OCI-M2 (cell line): ENCODE data around the gene ISCU.
A peak's percentile ranks its signal among the peaks of the same experiment; 100 is the strongest.
"Not testable (repeated sequence)": the region's sequence is repeated elsewhere in the genome, so short reads cannot be mapped to it uniquely, and the experiment has no call there.

ENCODE experiments used
- DNase-seq: peaks from one replicate; lab custom pipeline; 2025; ENCODE audit not compliant: unreplicated experiment; lab: John Stamatoyannopoulos, UW

ISCU gene

DNA sequence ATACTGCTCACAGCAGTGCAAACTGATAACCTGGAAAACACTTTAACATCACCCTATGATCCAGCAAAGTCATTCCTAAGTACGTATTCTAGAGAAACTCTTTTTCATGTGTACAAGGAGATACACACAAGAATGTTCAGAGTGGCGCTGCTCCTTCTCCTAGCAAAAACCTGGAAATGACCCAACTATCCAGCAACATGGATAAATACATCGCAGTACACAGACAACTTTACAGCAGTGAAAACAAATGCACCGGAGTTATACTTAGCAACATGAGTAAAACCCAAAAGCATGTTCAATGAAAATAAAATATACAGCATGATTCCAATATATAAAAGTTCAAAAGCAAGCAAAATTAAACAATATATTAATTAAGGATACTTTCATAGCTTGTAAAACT is 20.1 kb upstream of the ISCU start:
- DNase-seq: no peak

- DNase-seq: no peak
These were observed 18.7 kb upstream of the ISCU start for GRCh38 chr12:108543652-108544051.

DNA sequence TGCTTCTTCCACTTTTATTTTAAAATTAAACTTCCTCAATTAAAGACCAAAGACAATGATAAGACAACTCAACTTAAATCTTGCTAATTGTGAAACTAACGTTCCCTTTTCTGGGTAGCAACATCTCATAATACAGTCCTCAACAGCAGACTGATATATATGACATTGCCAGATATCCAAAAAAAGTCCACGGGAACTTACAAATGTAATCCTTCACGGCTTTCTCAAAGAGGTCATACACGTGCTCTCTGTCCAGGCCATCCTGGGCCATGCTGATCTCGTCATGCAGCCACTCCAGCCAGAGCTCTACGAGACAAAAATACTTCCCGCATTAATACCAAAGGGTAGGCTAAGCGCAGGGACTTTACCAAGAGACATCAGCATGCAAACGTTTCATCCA is 14.7 kb upstream of the ISCU start:
- no peak for DNase-seq

GRCh38 chr12:108548954-108549521 is 13.4 kb upstream of the ISCU start:
- DNase-seq: no peak

DNA sequence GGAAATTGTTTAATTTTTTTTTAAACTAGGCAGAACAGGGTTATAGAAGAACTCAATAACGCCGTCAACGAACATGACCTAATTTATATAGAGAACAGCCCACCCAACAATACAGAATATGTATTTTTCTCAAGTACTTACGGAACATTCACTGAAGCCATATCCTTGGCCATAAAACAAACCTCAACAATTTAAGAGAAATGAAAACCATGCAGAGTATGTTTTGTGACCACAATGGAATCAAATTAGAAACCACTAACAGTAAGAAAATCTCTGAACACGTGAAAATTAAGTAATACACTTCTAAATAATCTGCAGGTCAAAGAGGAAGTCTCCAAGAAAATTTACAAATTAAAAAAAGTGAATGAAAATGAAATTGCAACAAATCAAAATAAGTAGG is 10.9 kb upstream of the ISCU start:
- no peak for DNase-seq

DNA sequence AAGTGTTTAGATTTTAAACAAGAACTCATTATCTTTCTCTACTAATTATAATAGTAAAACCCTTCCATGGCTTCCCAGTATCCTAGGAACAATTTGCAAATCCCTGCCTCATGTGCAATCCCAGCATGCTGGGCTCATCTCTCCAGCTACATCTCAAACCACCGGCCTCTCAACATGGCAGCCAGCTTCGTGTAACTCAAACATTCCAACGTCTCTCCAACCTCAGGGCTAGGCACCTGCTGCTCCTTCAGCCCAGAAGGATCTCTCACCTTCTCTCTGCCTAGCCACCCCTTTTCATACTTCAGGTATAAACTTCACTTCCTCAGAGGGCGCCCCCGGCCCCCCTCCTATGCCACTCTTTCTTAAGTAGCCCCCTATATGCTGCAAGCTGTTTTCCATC is 8.6 kb upstream of the ISCU start:
- no peak for DNase-seq

DNA sequence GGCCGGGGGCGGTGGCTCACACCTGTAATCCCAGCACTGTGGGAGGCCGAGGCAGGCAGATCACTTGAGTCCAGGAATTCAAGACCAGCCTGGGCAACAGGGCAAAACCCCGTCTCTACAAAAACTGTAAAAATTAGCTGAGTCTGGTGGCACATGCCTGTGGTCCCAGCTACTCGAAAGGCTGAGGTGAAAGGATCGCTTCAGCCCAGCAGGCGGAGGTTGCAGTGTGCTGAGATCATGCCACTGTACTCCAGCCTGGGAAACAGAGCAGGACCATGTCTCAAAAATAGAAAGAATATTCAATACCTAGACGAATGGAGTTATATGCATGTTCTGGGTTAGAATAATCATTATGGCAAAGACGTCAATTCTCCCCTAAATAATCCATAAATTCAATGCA is 7.0 kb upstream of the ISCU start:
- DNase-seq: not testable (repeated sequence)

DNA sequence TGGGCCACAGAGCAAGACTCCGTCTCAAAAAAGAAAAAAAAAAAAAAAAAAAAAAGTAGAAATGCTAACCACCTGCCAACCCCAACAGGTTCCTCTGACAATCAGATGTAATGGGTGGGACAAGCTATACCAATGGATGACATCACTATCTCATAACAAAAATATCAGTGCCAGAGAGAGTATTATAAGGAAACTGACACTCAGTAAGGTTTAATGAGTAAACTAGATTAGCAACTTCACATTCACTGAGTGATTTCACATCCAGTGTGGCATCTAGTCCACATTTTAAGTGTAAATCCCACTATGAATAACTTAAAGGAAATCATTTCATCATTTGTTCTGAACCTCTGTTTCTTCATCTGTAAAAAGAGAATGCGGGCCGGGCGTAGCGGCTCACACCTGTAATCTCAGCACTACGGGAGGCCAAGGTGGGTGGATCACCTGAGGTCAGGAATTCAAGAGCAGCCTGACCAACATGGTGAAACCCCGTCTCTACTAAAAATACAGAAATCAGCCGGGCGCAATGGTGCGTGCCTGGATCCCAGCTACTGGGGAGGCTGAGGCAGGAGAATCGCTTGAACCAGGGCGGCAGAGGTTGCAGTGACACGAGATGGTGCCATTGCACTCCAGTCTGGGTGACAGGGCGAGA is 3.3 kb upstream of the ISCU start:
- no peak for DNase-seq

DNA sequence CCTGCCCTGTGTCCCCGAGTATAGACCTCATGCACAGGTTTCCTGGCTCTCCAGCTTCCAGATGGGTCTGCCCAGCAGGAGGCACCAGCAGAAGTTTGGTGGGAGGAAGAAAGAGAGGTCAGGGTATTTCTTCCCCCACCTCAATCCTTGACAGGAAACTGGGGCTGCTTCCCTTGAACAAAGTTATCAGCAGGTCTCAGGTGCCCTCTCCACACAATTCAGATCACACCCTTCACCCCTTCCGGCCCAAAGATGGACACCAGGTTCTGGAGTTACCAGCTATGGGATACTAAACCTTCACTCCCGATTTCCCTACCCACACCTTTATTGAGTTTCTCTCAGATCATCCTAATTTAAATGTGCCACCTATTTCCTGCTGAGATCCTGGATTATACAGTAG is 2.6 kb upstream of the ISCU start:
- no peak for DNase-seq

GRCh38 chr12:108560321-108560721 is 2.1 kb upstream of the ISCU start:
- no peak for DNase-seq

DNA sequence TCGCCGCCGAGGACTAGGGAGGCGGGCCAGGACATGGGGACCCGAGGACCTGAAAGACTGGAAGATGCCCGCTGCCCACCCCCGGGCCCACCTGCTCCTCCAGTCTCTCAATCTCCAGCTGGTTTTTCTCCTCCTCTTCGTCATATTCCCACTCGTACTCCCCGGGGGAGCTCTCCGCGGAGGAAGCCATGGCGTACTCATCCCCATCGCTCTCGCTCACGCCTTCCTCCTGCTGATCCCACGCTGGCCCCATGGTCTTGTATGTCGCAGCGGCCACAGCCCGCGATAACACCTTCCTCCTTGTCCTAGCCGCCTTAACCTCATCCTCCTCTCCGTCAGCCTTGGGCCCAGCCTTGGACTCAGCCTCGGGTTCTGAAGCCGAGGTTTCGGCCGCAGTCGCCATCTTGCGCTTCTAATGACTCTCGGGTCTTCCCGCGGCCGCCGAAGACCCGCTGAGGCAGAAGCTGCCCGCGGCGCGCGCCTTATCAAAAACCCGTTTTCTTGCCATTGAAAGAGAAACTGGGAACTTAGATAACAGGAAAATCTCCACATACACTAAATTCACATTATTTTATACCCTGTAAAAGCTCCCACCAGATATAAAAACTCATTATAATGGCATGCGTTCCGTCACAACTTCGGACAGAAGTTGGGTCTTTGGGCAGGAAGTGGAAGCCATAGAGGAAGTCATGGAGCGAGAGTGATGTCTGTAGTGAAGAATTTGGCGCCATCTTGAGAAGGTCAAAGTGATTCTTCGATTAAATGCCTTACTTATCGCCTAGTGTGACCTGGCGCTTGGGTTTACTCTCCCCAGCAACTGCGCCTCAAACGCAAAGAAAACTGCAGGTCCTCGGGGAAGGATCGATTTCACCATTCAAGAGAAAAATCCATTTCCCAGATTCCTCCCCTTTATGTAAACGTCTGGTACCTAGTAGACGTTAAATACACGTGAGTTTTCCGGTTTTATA is 1.4 kb upstream of the ISCU start, which contains the start of gene SART3:
Gene SART3, minus strand, starts transcription at position 422 of the 968 bp plus-strand sequence. Its CDS starts 19 bp downstream, at position 403.
- peak; percentile 77 for DNase-seq

- no peak for DNase-seq
These were observed 496 bp upstream of the ISCU start for GRCh38 chr12:108561852-108562347.

DNA sequence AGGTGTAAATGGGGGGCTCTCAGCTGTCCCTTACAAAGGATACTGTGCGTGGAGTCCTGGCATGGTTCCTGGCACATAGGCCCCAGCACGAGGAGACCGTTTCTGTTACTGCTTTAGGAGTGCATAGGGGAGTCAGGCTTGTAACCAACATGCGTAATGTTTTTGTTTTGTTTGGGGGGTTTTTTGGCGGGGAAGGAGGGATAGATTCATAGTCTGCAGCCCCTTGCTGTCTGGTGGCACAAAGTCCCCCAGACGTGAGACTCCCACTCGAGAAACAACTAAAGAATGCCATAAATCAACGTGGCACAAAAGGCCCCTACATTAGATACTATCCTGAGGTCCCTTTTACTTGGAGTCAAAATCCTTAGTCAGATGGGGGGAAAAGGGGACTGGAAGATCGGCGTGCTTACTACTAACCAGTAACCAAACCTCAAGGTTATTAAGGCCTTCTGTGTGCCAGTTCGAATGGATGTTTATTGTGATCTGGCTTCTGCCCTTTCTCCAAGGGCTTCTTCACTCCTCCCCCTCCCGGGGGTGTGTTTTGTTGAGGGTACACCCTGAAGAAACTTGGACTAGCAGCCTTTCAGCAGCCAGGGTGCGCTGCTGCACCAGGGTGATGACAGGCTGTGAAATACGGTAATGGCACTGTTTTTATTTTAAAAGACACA is 874 bp downstream of the ISCU start:
- peak; percentile 31 for DNase-seq

DNA sequence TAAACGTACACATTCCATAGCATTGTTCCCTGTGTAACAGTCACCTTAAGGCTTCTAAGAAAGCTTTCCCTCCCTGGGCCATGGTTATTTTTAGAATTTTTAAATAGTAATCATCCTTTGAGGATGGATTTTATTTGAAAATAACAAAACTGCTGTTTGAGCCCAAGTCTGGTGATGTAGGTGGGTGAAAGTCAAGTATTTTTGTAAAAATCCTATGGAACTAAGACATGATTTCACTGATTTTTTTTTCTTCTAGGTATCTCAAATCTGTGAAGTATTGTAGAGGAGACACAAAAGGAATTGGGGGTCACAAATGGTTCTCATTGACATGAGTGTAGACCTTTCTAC is 1.4 kb downstream of the ISCU start:
- no peak for DNase-seq

DNA sequence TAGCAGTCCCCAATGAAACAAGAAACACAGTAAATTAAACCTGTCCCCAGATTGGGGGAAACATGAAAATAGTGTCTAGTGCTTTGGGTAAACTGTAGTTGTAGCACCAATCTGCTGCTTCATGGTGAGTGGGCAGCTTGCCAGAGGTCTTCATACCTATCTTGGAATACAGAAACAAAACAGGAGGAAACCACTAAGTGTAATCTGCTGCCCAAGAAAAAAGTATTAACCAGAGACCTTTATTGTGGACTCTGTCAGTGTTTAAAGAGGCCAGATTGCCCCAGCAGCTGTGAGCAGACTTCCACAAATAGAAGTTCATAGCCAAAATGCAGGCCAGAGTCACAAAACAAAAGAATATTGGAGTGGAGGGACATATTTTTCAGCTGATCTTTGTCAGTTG is 2.3 kb downstream of the ISCU start:
- DNase-seq: no peak

DNA sequence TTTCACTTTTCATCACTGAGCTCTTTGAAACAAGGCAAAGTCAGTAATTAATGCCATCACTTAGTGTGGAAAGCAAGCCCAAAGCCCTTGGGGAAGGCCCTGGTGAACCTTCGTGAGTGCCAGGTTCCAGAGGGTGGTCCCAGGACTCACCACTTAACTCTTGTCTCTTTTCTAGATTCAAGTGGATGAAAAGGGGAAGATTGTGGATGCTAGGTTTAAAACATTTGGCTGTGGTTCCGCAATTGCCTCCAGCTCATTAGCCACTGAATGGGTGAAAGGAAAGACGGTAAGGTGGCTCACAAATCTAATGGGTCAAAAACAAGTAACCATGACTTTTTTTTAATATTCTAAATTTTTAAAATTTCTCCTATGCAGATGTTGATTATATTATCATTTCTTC is 2.8 kb downstream of the ISCU start:
- no peak for DNase-seq

DNA sequence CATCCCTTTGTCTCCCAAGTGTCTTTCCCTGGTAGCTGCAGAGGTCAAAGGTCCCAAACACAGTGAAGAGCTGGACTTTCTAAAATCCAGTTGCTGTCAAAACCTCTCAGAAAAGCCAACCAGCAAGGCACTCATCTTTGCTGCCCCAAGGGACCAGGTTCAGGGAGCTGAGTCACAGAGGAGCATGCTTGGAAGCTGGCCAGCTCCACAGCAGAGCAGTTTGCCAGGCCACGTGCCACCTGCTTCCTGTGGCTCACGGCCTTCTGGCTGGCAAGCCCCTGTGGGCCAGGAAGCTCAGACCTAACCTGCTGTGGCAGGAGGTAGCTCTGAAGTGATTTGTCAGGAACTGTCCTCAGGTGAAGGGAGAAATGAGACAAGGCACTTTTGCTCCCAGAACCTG is 3.6 kb downstream of the ISCU start:
- DNase-seq: no peak

DNA sequence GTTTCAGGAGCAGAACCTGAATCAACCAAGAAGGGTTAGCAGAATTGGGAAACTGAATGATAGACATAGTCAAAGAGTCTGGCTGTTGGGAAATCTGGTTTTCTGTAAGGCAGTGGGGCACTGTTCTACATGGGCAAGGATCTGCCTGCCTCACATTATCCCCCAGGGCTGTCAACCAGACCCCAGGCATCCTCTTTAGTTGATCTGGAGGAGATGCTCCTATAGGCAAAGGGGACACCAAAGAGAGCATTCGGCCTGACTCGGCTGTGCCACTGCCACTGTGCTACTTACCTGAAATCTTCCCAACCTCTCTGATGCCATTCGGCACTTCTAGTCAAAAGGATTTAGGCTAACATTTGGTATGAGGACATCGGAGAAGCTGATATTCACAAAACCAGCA is 4.1 kb downstream of the ISCU start:
- DNase-seq: no peak

DNA sequence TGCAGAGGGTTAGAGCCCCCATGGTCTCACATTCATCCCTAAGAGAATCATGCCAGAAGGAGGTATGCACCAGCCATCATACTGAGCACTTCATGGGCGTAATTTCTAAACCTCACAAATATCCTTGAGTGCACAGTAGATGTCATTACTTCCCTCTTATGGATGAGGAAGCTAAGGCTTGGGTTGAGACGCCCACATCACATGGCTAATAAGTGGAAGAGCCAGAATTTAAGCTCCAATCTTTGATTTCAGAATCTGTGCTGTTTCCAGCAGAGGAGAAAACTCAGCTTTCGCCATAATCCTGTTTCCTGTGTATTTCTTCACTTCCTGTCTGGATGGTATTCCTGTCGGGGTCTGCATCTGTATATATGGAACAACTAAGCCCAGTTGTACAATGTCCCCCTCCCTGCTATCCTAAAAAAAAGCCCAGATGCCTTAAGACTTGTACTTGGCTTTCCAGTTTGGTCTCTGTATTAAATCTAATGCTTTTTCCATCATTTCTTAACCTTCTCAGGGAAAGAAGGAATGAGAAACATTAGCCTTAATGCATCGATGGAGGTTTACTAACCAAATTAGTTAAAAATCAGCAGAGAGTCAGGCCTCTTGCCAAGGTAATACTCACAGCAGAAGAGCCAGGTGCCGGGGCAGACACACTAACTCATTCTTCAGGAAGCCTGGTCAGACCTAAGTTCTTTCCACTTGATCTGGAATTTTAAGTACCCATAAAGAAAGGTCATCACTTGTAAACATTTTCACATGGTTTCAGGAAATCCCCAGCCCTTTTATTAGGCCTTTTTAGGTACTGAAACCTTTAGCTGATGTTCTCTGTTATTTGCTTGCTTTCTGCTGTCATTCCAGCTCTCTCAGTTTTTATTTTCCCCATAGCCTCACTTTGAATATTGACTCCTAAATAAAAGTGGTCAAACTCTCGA is 5.3 kb downstream of the ISCU start:
- no peak for DNase-seq
